Sigmoid colon (tissue), 7 donors: Measurements from ENCODE around the gene SPAG16. TPM values are rescaled to one million over a fixed set of nuclear protein-coding genes. Genes with fewer than 3 reads are reported as not detected.

ENCODE experiments used
- DNase-seq: peaks from one replicate; pipeline ENCODE4 v3.0.0-alpha.2; 2019
- H3K27ac ChIP-seq, 4 donors: fragments of 200-600 bp; sonication (generic); one replicate each; pipeline ENCODE4 v1.5.1; 2016 to 2019; ENCODE audit warnings: mild to moderate bottlenecking in 1 of 4
- H3K27me3 ChIP-seq, 3 donors: fragments of 200-600 bp; sonication (generic); one replicate each; pipeline ENCODE4 v1.5.1; 2019; ENCODE audit warnings: mild to moderate bottlenecking in 1 of 3
- H3K36me3 ChIP-seq, 4 donors: fragments of 200-600 bp; sonication (generic); one replicate each; pipeline ENCODE4 v1.5.1; 2016 to 2019
- H3K4me1 ChIP-seq, 4 donors: fragments of 200-600 bp; sonication (generic); one replicate each; pipeline ENCODE4 v1.5.1; 2017 to 2019
- H3K4me3 ChIP-seq, 4 donors: fragments of 200-600 bp; sonication (generic); one replicate each; pipeline ENCODE4 v1.5.1; 2017 to 2019; ENCODE audit warnings: mild to moderate bottlenecking in 2 of 4, moderate library complexity in 1 of 4
- H3K9me3 ChIP-seq, 4 donors: fragments of 200-600 bp in 3 of 4; sonication (generic) in 3 of 4; one replicate each; pipeline versions ENCODE4 v1.5.1 to v1.6.1; 2013 to 2019
- CTCF ChIP-seq, 4 experiments: fragments of 450-650 bp in 3 of 4; fragments of 200-600 bp in 1 of 4; IDR thresholded peaks; one replicate each; pipeline ENCODE4 v1.5.1; 2016 to 2019; ENCODE audit warnings: antibody characterized with exemption in 4 of 4, mild to moderate bottlenecking in 3 of 4, moderate library complexity in 2 of 4
- EP300 ChIP-seq, 4 donors: sonication (generic); formaldehyde crosslinking; IDR thresholded peaks; one replicate each; pipeline ENCODE4 v1.6.1; 2017; ENCODE audit warnings: antibody characterized with exemption in 4 of 4
- POLR2A ChIP-seq, 2 donors: fragments of 450-650 bp; IDR thresholded peaks; one replicate each; pipeline ENCODE4 v1.6.1; 2016; ENCODE audit warnings: antibody characterized with exemption in 2 of 2, mild to moderate bottlenecking in 2 of 2, moderate library complexity in 2 of 2
- POLR2AphosphoS5 ChIP-seq, 4 donors: sonication (generic); formaldehyde crosslinking; IDR thresholded peaks; one replicate each; pipeline ENCODE4 v1.6.1; 2017; ENCODE audit warnings: antibody characterized with exemption in 4 of 4
- WGBS, 2 donors: extraction: QIAGEN DNeasy Blood & Tissue Kit; methylation state at CpG; one replicate each; pipeline ENCODE4 v1.1.7; 2013; 5-methylcytosine and 5-hydroxymethylcytosine counted together
- intact Hi-C: fragments of 100-400 bp; cut with DNase I; formaldehyde crosslinking; loops from one replicate; pipeline ENCODE4 v1.15.1; 2023
- polyA plus RNA-seq, 3 donors: library from polyadenylated mRNA; stranded (reverse); fragments of 200-250 nt; gene quantifications; one replicate each; pipeline ENCODE4 v1.2.3, GENCODE V29; 2013
- total RNA-seq, 4 donors: library from RNA; depleted of rRNA; stranded (reverse); fragments of >200 nt; gene quantifications; one replicate each; pipeline ENCODE4 v1.1.0, GENCODE V29; 2016
- donor health status: healthy with polysubstance abuse.
- donor health status: Bipolar disorder and iron deficiency.
- donor health status: healthy.

SPAG16 gene
- total and polyA plus RNA-seq, 7 donors: 13.1 to 70.3 (median 36.0) TPM

- 11 to 50% methylated on average over 3 of the region's 3 CpGs for whole genome bisulfite sequencing, 2 donors
- H3K27me3 ChIP-seq: no peaks in the 10 kb centered on the region
- H3K4me3 ChIP-seq: no peak overlapping the region
- intact Hi-C loops: no loop called here
- TF ChIP-seq EP300 (IDR thresholded peaks at IDR 0.05) (no peak), POLR2A (IDR thresholded peaks at IDR 0.05) (no peak), POLR2AphosphoS5 (IDR thresholded peaks at IDR 0.05) (no peak), CTCF (IDR thresholded peaks at IDR 0.05) (no peak)
- no peaks in the 10 kb centered on the region for H3K9me3 ChIP-seq
- H3K27ac ChIP-seq: no peak overlapping the region
- H3K36me3 ChIP-seq: no peaks in the 10 kb centered on the region
- no peaks in the 10 kb centered on the region for H3K4me1 ChIP-seq
- DNase-seq: no peak
Observed at GRCh38 chr2:214378455-214379103, 1094.3 kb downstream of the SPAG16 start.

- no peaks in the 10 kb centered on the region for H3K9me3 ChIP-seq
- WGBS, 2 donors: 91 to 98% methylated on average over 1 of the region's 1 CpG
- intact Hi-C loops: no loop called here
- H3K27me3 ChIP-seq: no peaks in the 10 kb centered on the region
- no peaks in the 10 kb centered on the region for H3K36me3 ChIP-seq
- no peak overlapping the region for H3K27ac ChIP-seq
- no peak for DNase-seq
- TF ChIP-seq CTCF (IDR thresholded peaks at IDR 0.05): no peak
- TF ChIP-seq POLR2AphosphoS5 (IDR thresholded peaks at IDR 0.05): no peak
- no peak for TF ChIP-seq EP300 (IDR thresholded peaks at IDR 0.05)
- no peak for TF ChIP-seq POLR2A (IDR thresholded peaks at IDR 0.05)
- H3K4me3 ChIP-seq: no peak overlapping the region
- H3K4me1 ChIP-seq: no peaks in the 10 kb centered on the region
Observed at GRCh38 chr2:214379227-214379626, 1095.0 kb downstream of the SPAG16 start.

- Histone ChIP-seq H3K9me3 (no peaks in the 10 kb centered on the region), H3K4me3 (no peak overlapping the region), H3K27me3 (no peaks in the 10 kb centered on the region), H3K36me3 (no peaks in the 10 kb centered on the region), H3K4me1 (no peaks in the 10 kb centered on the region), H3K27ac (no peak overlapping the region)
- DNase-seq: no peak
- intact Hi-C loops: no loop called here
- WGBS, 2 donors: 65 to 72% methylated on average over 5 of the region's 5 CpGs
- TF ChIP-seq POLR2A (IDR thresholded peaks at IDR 0.05) (no peak), EP300 (IDR thresholded peaks at IDR 0.05) (no peak), CTCF (IDR thresholded peaks at IDR 0.05) (no peak), POLR2AphosphoS5 (IDR thresholded peaks at IDR 0.05) (no peak)
Observed at GRCh38 chr2:214380681-214381080, 1096.4 kb downstream of the SPAG16 start.

GRCh38 chr2:214382229-214382628 is 1098.0 kb downstream of the SPAG16 start:
- no peak for DNase-seq
- Histone ChIP-seq H3K36me3 (no peaks in the 10 kb centered on the region), H3K27ac (no peak overlapping the region), H3K27me3 (no peaks in the 10 kb centered on the region), H3K4me3 (no peak overlapping the region), H3K4me1 (no peaks in the 10 kb centered on the region), H3K9me3 (no peaks in the 10 kb centered on the region)
- TF ChIP-seq CTCF (IDR thresholded peaks at IDR 0.05): no peak
- no peak for TF ChIP-seq POLR2A (IDR thresholded peaks at IDR 0.05)
- 57 to 71% methylated on average over 2 of the region's 2 CpGs for WGBS, 2 donors
- intact Hi-C loops: no loop called here

GRCh38 chr2:214386720-214387119 is 1102.5 kb downstream of the SPAG16 start:
- Histone ChIP-seq H3K36me3 (no peaks in the 10 kb centered on the region), H3K27ac (no peak overlapping the region), H3K4me1 (no peaks in the 10 kb centered on the region), H3K27me3 (no peaks in the 10 kb centered on the region), H3K9me3 (no peaks in the 10 kb centered on the region), H3K4me3 (no peak overlapping the region)
- 91 to 93% methylated on average over 2 of the region's 2 CpGs for WGBS, 2 donors
- no peak for DNase-seq
- no peak for TF ChIP-seq CTCF (IDR thresholded peaks at IDR 0.05)
- TF ChIP-seq POLR2A (IDR thresholded peaks at IDR 0.05): no peak
- TF ChIP-seq EP300 (IDR thresholded peaks at IDR 0.05): no peak
- no peak for TF ChIP-seq POLR2AphosphoS5 (IDR thresholded peaks at IDR 0.05)
- intact Hi-C loops: no loop called here
